HepG2 (cell line): ENCODE measurements around the gene TPRKB. TPM values are rescaled to one million over a fixed set of nuclear protein-coding genes. Genes with fewer than 3 reads are reported as not detected.

Experiments
- FOXM1 ChIP-seq: sonication (generic); formaldehyde crosslinking; IDR thresholded peaks from 2 replicates; pipeline ENCODE4 v1.5.0; 2020; ENCODE audit warnings: missing genetic modification reagents
- FOXO4 ChIP-seq: sonication (generic); formaldehyde crosslinking; conservative IDR thresholded peaks from 2 replicates; pipeline ENCODE4 v1.8.1; 2023; ENCODE audit warnings: missing genetic modification reagents
- FOXP1 ChIP-seq, 2 experiments: fragments of 450-650 bp in 1 of 2; IDR thresholded peaks; 2 replicates each; pipeline ENCODE4 v1.6.1; 2017 to 2018; ENCODE audit warnings: antibody characterized with exemption in 1 of 2
- GATA4 ChIP-seq: sonication (generic); IDR thresholded peaks from 2 replicates; pipeline ENCODE4 v1.6.1; 2016; ENCODE audit warnings: antibody characterized with exemption, low read depth, borderline replicate concordance
- GMEB2 ChIP-seq: IDR thresholded peaks from 2 replicates; pipeline ENCODE4 v1.6.1; 2016; ENCODE audit warnings: missing biosample characterization, missing genetic modification reagents, low read depth
- GTF2F1 ChIP-seq: fragments of 150-350 bp; IDR thresholded peaks from 2 replicates; pipeline ENCODE4 v1.6.1; 2014; ENCODE audit warnings: low read length
- HIC2 ChIP-seq: sonication (generic); formaldehyde crosslinking; IDR thresholded peaks from 2 replicates; pipeline ENCODE4 v1.9.0; 2022; ENCODE audit warnings: low read depth, missing genetic modification reagents
- POGK ChIP-seq: sonication (generic); formaldehyde crosslinking; conservative IDR thresholded peaks from 2 replicates; pipeline ENCODE4 v1.8.0; 2022; ENCODE audit warnings: mild to moderate bottlenecking, moderate library complexity, missing genetic modification reagents
- REL ChIP-seq: sonication (generic); formaldehyde crosslinking; conservative IDR thresholded peaks from 2 replicates; pipeline ENCODE4 v1.8.0; 2022; ENCODE audit warnings: mild to moderate bottlenecking, missing genetic modification reagents, moderate library complexity
- REPIN1 ChIP-seq: sonication (generic); formaldehyde crosslinking; IDR thresholded peaks from 2 replicates; pipeline ENCODE4 v1.8.0; 2022; ENCODE audit warnings: missing genetic modification reagents, low read depth, mild to moderate bottlenecking, borderline replicate concordance
- SATB2 ChIP-seq: sonication (generic); formaldehyde crosslinking; IDR thresholded peaks from 2 replicates; pipeline ENCODE4 v1.5.0; 2020; ENCODE audit warnings: missing genetic modification reagents
- SOX13 ChIP-seq, 3 experiments: fragments of 450-650 bp in 1 of 3; sonication (generic) in 1 of 3; formaldehyde crosslinking in 1 of 3; IDR thresholded peaks in 2 of 3; conservative IDR thresholded peaks in 1 of 3; 2 replicates each; pipeline versions ENCODE4 v1.5.0 to v1.6.1; 2016 to 2020; ENCODE audit warnings: antibody characterized with exemption in 1 of 3, mild to moderate bottlenecking in 1 of 3, missing compliant biosample characterization in 1 of 3, missing genetic modification reagents in 1 of 3, moderate library complexity in 1 of 3
- THAP7 ChIP-seq: sonication (generic); formaldehyde crosslinking; IDR thresholded peaks from 2 replicates; pipeline ENCODE4 v1.8.1; 2023; ENCODE audit warnings: mild to moderate bottlenecking, missing genetic modification reagents
- ZGPAT ChIP-seq: IDR thresholded peaks from 2 replicates; pipeline ENCODE4 v1.6.1; 2016; ENCODE audit warnings: mild to moderate bottlenecking
- ZNF33B ChIP-seq: sonication (generic); formaldehyde crosslinking; IDR thresholded peaks from 2 replicates; pipeline ENCODE4 v1.5.1; 2020; ENCODE audit warnings: mild to moderate bottlenecking, missing genetic modification reagents
- ZNF354B ChIP-seq: sonication (generic); formaldehyde crosslinking; IDR thresholded peaks from 2 replicates; pipeline ENCODE4 v1.8.0; 2022; ENCODE audit warnings: mild to moderate bottlenecking, missing genetic modification reagents
- ZNF652 ChIP-seq: IDR thresholded peaks from 2 replicates; pipeline ENCODE4 v1.6.1; 2016; ENCODE audit warnings: low read depth, borderline replicate concordance
- ZNF775 ChIP-seq: sonication (generic); formaldehyde crosslinking; IDR thresholded peaks from 2 replicates; pipeline ENCODE4 v1.4.0; 2020; ENCODE audit warnings: missing genetic modification reagents, mild to moderate bottlenecking, moderate library complexity, borderline replicate concordance
- polyA plus RNA-seq, 8 experiments: library from polyadenylated mRNA; depleted of rRNA in 3 of 8; stranded (reverse) in 7 of 8; unstranded in 1 of 8; fragments of >200 nt; fragmentation: Illumina TruSeq in 4 of 8; extraction: Trizol in 4 of 8; gene quantifications; 2 replicates each; pipeline versions ENCODE4 v1.2.1 to v1.2.3, GENCODE V29; 2011 to 2016; ENCODE audit warnings: low read depth in 4 of 8, missing spikeins in 1 of 8, mixed read lengths in 1 of 8; ENCODE audit not compliant: insufficient read depth in 1 of 8
- total RNA-seq, 5 experiments: library from RNA; depleted of rRNA; stranded (reverse); fragments of >200 nt; fragmentation: Illumina TruSeq; extraction: Trizol; gene quantifications; 2 replicates each; pipeline ENCODE4 v1.2.3, GENCODE V29; 2016; ENCODE audit warnings: low read depth in 1 of 5

The TPRKB gene
- total and polyA plus RNA-seq, 2 of the 13 experiments (the other 11 are each of a cell fraction or from before 2014, with no cell fraction given): 32.0 to 58.0 TPM

- TF ChIP-seq ZGPAT (CRISPR knock-in tag) (peak; percentile 63; the same call in 1 of the 2 replicates), THAP7 (CRISPR knock-in tag) (0 out of 2 replicates have a peak, but pooled peaks have one; percentile 46), GMEB2 (CRISPR knock-in tag) (peak; percentile 86), POGK (CRISPR knock-in tag) (0 out of 2 replicates have a peak, but pooled peaks have one; percentile 57), HIC2 (CRISPR knock-in tag) (peak; percentile 71; the same call in 1 of the 2 replicates), FOXO4 (CRISPR knock-in tag) (0 out of 2 replicates have a peak, but pooled peaks have one; percentile 85), ZNF354B (peak; percentile 84; the same call in 1 of the 2 replicates), ZNF652 (no peak), REPIN1 (CRISPR knock-in tag) (peak; percentile 96), GATA4 (0 out of 2 replicates have a peak, but pooled peaks have one; percentile 56), FOXP1 (IDR thresholded peaks at IDR 0.05) (peak; percentile 82), FOXP1 (CRISPR knock-in tag; IDR thresholded peaks at IDR 0.05) (peak; percentile 90), SOX13 (IDR thresholded peaks at IDR 0.05) (no peak), SOX13 (CRISPR knock-in tag; conservative IDR thresholded peaks at IDR 0.05 in 1 of 2, IDR thresholded peaks at IDR 0.05 in 1 of 2) (peak in 1 of 2 experiments; percentile 59; a peak in 1 of 4 replicates), SATB2 (CRISPR knock-in tag) (peak; percentile 9; the same call in 1 of the 2 replicates), FOXM1 (no peak), GTF2F1 (no peak), REL (CRISPR knock-in tag) (no peak), ZNF33B (CRISPR knock-in tag) (peak; percentile 85; the same call in 1 of the 2 replicates), ZNF775 (CRISPR knock-in tag) (no peak)
These were observed 42.5 kb upstream of the TPRKB start, which contains the start of gene DUSP11 (continued) for GRCh38 chr2:73779467-73780236.
